SHP77 (cell line): ENCODE results near the gene PRORP.
"Not testable (repeated sequence)": the region's sequence is repeated elsewhere in the genome, so short reads cannot be mapped to it uniquely, and the experiment has no call there.

Source experiments
- DNase-seq, 2 experiments: peaks; one replicate each; lab custom pipeline; 2025; lab: John Stamatoyannopoulos, UW

Gene PRORP

DNA sequence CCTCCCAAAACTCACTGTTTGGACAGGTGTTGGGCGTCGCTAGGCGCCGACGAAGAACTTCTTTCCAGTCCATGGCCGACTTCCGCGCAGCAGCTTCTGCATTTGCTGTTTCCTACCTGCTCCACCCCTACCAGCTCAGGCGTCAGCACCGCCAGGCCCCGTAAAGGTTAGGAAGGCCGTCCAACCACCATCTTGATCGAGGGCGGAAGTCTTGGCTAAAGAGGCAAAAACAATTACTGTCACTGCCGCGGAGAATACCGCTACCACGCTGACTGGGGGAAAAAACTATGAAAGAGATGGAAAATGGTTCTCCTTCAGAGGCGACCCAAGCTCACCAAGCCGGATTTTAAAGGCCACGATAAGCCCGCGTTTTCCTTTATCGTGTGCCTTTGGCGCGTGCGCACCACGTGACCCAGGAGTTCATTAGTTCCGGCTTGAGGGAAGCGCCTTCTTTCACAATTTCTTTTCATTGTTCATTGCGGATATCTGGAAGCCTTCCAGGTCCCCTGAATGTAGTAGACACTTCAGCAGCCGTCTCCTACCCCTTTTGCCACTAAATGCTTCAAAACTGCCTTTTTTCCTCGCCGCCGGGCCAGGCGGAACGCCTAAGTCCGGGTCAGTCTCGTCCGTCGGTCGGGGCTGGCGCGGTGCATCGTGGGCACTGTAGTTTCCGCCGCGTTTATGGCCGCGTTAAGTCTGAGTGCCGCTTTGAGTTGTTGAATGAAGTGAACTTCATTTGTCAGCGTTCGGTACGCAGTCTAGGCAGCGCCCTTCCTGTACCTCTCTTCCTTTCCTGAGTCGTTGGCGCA lies at the start of gene PRORP, which contains the start of gene PPP2R3C:
PRORP (plus strand) TSS at position 666 of the 809 bp plus-strand sequence. CDS start 694 bp downstream, outside the sequence.
PPP2R3C (minus strand) TSS at position 104 of the 809 bp plus-strand sequence; CDS start at position 73, 31 bp downstream.
- peak; percentile 97 to 98 for DNase-seq

DNA sequence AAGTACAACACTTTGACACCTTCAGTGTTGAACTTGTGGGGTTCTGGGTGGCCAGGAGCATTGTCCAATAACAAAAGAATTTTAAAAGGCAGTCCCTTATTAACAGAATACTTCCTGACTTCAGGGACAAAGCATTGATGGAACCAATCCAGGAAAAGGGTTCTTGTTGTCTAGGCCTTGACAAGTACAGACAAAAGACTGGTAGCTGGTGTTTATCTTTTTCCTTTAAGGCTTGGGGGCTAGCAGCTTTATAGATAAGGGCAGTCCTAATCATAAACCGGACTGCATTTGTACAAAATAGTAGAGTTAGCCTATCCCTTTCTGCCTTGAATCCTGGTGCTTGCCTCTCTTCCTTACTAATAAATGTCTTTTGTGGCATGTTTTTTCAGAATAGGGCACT lies 48.9 kb upstream of the PRORP start:
- no peak for DNase-seq

DNA sequence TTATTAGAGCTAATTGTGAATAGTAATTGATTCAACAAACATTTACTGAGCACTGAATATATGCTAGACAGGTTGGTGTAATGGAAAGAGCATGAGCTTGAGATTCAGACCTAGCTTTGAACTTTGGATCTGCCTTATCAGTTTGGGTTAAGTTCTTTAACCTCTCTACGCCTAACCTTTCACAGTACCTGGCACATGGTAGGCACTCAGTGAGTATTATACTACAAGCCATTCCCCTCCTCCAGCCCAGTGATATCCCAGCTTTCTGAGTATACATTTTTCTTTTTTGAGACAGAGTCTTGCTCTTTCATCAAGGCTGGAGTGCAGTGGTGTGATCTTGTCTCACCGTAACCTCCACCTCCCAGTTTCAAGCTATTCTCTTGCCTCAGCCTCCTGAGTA lies 44.3 kb upstream of the PRORP start:
- DNase-seq = no peak

DNA sequence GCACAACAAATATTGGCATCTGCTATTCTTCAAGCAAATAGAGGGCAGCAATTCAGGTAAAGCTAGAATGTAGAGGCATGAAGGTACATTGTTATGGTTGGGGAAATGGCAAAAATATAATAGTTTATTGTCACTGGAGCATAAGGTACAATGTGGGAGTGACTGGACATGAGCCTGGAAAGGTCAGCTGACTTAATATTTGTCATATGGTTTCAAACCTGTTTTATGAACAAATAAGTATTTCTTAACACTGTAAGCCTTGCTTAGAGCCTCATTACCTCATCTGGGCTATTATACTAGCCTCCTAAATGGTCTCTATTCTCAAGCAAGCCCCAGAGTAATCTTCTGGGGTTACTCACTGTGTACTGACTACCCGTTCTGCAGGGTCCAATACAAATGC lies 42.6 kb upstream of the PRORP start:
- no peak for DNase-seq

DNA sequence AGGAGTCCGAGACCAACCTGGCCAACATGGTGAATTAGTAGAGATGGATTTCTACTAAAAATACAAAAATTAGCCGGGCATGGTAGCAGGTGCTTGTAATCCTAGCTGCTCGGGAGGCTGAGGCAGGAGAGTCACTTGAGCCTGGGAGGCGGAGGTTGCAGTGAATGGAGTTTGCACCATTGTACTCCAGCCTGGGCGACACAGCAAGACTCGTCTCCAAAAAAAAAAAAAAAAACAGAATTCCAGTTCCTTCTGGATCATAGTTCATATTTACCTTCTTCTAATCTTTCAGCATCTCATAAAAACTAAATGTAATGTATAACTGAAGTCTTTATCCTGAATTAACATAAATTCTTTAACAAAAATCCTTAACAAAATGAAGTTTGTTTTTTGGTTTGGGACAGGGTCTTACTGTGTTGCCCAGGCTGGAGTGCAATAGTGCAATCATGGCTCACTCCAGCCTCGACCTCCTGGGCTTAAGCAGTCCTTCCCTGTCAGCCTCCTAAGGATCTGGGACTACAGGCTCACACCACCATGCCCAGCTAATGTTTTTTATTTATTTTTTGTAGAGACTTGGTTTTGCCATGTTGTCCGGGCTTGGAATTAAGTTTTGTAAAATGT lies 38.7 kb upstream of the PRORP start:
- DNase-seq = no peak

DNA sequence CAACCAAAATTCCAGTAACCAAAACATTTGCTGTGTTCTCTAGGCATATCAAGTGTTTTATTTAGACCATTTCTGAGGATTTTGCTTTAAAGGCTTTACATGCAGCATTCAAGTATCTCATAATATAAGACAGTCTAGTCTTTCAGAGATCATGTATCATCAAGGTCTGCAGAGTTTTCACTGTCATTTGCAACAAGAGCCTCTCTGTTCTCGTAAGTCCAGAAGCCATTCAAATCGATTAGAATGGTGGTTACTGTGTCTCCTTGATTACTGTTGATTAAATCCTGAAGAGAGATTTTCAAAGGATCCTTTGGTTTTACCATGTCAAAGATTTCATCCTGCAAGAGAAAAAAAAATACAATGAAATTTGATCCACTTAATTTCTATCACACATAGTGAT lies 36.9 kb upstream of the PRORP start:
- no peak for DNase-seq

DNA sequence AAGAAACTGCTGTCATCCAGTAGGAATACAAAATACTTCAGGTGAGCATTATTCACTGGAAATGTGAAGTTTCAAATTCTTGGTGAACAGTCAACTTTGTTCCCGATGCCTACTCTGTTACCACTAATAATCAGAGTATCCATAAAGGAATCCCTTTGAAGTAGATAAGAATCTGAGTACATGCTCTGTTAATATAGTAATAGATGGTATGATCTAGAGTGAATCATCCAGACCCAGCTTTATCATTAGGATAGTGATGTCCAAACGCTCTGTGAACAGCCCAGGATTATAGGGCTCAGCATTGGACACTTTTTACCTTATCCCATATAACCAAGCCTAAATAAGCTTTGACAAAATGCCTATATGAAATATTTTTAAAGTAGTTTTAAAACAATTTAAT lies 33.8 kb upstream of the PRORP start:
- DNase-seq = no peak

DNA sequence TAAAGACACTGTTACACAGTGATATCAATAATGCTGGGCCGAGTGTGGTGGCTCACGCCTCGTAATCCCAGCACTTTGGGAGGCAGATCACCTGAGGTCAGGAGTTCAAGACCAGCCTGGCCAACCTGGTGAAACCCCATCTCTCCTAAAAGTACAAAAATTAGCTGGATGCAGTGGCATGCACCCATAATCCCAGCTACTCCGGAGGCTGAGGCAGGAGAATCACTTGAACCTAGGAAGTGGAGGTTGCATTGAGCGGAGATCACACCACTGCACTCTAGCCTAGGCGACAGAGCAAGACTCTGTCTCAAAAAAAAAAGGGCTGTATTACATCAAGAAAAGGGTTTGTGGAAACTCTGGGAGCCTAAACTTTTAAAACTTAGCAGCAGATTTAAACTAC lies 27.7 kb upstream of the PRORP start:
- DNase-seq = not testable (repeated sequence)

DNA sequence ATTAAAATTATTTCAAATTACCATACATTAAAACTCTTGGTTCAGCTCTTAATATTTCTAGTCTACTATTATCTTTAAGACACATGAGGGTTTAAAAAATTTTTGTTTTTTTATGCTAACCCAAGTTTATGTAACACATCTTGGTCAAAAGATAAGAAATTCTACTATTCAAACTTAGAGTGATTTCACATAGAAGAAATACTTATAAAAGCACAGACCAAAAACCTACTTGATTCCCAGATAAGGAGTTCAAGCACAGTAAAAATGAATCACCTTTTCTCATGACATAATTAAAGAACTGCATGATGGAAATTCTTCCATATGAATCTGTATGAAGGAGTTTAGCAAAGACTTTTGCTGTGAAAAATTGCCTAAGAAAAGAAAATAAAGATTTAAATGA lies 14.5 kb upstream of the PRORP start:
- DNase-seq = no peak

DNA sequence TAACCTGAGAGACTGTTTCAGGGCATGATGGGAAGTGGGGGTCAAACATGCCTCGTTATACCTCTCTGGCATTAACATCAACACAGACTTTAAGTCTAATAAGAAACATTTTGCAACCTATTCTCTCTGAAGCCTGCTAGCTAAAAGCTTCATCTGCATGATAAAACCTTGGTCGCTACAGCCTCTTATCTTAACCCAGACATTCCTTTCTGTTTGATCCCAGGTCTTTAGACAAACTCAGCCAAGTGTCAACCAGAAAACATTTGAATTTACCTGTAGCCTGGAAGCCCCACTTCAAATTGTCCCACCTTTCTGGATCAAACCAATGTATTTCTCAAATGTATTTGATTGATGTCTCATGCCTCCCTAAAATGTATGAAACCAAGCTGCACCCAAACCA lies 9.7 kb upstream of the PRORP start:
- DNase-seq = no peak

DNA sequence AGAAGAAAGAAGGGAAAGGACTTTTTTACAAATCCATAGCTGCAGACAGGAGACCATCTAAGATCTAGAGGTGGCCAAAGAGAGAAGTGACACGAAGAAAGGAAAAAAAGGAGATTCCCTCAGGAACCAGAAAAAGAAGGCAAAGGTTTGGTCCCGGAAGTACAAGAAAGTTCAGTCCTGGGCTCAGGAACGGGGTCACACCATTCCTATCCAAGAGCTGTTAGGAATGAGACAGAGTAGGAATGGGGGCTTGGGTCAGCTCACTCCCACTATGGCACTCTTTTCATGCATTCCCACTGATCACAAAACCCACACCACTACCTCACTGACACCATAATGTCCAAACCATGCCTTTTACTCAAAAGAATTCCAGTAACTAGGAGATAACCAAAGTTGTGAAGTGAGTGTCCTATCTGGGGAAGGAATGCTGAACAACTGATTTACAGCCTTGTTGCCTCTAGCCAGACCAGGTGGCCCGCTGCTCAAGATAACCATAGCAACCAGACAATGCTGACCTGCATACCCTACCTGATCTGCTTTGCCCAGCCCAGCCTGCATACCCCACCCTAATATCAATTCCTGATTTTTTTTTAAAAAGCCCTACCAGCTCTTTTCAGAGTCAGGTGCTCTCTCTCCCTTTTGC lies 8.9 kb upstream of the PRORP start:
- no peak for DNase-seq

DNA sequence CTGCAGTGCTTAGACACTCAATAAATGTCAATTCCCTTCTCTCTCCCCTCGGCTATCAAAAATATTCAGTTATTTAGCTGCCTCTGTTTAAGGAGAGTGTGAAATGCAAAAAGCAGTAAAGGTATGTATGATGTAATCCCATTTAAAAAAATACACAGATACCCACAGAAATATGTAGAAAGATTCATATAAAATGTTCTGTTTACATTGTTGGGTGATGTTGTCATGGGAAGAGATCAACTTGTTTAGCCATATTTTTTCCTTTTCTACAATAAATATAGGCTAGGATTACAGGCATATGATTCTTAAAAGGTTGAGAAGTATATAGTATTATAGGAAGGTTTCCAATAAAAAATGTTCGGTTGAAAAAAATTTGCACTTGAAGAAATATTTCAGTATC lies 8.3 kb upstream of the PRORP start:
- no peak for DNase-seq

DNA sequence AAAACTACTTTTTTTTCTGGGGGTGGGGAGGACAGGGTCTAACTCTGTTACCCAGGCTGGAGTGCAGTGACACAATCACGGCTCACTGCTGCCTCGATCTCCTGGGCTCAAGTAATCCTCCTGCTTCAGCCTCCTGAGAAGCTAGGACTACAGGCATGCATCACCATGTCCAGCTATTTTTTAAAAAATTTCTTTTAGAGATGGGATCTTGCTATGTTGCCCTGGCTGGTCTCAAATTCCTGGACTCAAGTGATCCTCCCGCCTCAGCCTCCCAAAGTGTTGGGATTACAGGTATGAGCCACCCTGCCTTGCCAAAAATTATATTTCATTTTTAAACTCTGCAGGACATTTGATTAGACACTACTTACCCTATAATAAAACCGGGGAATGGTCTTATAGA lies 6.1 kb upstream of the PRORP start:
- no peak for DNase-seq

DNA sequence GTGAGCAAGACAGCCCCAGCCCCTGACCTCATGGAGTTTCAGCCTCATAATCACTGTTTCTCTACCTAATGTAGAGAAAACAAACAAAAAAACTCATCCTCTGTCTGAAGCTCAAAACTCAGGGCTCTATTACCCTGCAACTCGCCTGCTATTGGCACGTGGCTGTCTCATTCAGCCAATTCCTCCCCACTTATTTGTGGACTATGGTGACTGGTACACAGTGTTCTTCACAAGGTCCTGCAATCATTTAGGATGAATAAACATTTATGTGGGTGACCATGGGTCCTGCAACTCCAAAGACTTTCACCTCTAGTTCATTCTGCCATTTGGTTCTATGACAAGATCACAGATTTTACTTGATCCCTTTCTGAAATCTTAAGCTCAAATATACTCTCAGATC lies 5.2 kb upstream of the PRORP start:
- no peak for DNase-seq

DNA sequence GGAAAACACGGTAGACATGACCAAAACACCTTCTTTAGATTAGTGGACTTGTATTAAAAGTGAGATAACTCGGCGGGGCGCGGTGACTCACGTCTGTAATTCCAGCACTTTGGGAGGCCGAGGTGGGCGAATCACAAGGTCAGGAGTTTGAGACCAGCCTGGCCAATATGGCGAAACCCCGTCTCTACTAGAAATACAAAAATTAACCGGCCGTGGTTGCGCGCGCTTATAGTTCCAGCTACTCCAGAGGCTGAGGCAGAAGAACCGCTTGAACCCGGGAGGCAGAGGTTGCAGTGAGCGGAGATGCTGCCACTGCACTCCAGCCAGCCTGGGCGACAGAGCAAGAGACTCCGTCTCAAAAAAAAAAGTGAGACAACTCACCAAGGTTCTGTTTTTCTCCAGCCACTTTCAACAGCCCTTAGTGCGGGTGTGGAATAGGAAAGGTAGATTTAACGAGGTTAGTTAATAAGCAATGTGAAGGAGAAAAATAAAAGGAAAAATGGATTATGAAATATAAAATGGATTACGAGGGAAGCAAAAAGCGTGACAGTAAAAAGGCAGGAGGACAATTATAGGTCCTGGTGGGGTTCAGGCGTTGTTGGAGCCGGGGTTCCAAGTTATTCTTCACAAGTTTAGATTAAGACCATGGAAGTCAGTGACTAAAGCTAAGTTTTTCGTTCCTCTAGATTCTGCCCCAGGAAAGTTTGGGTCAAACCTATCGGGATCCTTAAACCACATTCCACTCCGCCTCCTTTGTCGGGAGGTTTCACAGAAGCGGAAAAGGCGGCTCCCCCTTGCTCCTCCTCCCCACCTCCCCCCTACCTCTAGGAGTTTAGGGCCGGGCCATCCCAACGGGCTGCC lies 1.1 kb upstream of the PRORP start:
- peak; percentile 24 to 27 for DNase-seq

DNA sequence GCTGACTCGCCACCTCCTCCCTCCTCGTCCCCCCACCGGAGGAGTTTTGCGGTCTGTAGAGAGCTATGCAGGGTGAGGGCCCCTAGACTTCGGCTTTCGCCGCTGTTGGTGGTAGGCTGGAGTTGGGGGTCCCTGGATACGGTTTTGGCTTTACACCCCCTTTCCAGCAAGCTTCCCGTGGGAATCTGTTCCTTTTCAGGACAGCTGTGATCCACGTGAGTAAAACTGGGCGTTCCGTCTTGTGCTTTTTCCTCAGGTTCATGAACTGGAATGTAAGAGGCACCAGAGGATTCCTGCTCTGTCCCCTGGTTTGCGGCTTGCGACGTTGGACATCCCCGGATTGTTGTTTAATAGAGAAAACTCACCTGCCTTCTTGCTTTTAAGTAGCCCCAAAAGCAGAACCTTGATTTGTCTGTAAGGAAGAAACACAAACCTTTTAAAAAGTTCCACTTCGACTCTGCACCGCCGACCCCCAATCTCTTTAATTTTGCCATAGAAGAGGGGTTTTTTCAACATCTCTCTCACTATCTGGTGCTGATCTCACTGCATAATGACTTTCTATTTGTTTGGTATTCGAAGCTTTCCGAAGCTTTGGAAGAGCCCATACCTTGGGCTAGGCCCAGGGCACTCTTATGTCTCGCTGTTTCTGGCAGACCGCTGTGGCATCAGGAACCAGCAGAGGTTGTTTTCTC lies 490 bp downstream of the PRORP start:
- DNase-seq = peak in 1 of 2 experiments; percentile 28

DNA sequence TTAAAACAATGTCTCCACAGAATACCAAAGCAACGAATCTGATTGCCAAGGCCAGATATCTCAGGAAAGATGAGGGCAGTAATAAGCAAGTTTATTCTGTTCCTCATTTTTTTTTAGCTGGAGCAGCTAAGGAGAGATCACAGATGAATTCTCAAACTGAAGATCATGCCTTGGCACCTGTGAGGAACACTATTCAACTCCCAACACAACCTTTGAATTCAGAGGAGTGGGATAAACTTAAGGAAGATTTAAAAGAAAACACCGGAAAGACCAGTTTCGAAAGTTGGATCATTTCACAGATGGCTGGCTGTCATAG lies 994 bp downstream of the PRORP start:
- DNase-seq = no peak

DNA sequence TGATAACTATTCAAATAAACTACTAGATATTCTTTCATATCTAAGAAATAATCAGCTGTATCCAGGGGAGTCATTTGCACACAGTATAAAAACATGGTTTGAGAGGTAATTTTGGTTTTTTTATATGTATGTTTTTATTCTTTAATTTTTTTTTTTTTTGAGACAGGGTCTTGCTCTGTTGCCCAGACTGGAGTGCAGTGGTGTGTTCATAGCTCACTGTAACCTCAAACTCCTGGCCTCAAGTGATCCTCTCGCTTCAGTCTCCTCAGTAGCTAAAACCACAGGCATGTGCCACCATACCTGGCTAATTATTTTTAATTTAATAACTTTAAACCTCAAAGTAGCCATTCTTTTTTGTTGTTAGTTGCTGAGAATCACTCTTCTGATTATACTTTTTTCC lies 1.8 kb downstream of the PRORP start:
- DNase-seq = no peak

DNA sequence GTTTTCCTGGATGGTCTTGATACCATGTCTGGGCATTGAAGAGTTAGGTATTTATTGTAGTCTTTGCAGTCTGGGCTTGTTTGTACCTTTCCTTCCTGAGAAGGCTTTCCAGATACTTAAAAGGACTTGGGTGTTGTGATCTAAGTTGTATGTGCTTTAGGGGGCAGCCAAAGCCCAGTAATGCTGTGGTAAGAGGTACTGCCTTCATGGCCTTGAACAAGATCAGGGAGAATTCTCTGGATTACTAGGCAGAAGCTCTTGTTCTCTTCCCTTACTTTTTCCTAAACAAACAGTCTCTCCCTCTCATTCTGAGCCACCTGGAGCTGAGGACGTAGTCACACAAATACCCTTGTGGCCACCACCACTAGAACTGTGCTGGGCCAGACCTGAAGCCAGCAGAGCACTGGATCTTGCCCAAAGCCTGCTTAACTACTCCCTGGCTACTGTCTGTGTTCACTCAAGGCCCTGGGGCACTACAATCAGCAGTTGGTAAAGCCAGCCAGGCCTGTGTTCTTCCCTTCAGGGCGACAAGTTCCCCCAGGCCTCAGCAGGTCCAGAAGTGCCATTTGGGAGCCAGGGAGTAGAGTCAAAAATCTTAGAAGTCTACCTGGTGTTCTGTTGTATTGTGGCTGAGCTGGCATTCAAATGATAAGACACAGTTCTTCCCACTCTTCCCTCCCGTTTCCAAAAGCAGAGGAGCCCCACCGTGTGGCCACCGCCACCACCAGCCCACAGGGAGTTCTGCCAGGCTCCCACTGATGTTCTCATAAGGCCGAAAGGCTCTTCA lies 11.4 kb downstream of the PRORP start:
- DNase-seq = no peak

DNA sequence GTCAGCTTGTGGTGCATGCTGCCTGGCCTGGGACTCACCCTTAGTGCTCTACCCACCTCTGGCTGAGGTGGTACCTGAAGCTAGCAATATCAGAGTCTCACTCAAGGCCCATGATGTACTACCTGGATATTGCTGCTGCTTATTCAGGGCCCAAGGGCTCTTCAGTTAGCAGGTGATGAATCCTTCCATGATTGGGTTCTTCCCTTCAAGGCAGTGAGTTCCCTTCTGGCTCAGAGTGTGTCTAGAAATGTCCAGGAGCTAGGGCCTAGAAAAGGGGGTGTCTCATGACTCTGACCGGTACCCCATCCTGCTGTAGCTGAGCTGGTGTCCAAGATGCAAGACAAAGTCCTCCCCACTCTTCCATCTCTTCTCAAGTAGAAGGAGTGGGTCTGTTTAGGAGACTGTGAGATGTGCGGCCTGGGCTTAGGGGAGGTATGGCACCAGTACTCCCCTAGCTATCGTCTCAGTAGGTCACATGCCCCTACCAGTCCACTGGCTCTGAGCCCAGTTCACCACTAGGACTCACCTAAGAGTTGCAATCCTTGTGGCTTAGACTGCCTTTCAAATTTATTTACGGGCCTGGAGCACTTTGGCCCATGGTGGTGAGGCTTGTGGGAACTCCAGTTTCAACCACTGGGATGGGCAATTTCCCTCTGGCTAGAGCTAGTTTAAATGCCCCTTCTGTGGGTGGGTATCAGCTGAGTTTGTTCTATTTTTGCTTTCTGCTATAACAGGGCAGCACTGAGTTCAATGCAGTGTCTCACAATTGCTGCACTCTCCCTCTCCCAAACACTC lies 12.2 kb downstream of the PRORP start:
- no peak for DNase-seq
